Measurements from ENCODE around the gene LIAS.
"Not testable (repeated sequence)": the region's sequence is repeated elsewhere in the genome, so short reads cannot be mapped to it uniquely, and the experiment has no call there.

The LIAS gene

DNA sequence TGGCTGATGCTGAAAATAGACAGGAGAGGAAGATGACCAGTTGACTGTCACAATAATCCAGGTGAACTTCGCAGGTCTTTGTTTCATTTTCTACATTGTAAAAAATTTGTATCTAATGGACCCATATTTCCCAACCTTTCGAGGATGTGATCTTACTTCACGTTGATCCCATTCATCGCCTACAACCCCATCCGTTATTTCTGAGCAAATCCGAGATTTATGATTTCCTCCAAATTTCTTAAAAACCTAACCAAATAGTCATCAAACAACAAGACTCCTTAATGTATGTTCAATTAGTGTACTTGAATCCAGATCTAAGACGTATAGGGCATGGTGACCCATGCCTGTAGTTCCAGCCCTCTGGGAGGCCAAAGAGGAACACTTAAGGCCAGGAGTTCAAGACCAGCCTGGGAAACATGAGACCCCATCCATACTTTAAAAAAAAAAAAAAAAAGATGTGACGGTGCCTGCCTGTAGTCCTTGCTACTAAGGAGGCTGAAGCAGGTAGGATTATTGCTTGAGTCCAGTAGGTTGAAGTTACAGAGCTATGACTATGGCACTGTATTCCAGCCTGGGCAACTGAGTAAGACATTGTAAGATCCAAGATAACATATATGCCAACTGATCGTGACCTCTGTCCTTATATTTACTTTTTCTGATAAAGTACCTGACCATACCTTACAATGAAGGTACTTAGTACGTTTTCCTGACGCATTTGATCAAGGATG lies 5.8 kb upstream of the LIAS start:
- in situ Hi-C loops (cut with MboI; ENCODE audit: low sequenced_read_pairs) = no loop called here

DNA sequence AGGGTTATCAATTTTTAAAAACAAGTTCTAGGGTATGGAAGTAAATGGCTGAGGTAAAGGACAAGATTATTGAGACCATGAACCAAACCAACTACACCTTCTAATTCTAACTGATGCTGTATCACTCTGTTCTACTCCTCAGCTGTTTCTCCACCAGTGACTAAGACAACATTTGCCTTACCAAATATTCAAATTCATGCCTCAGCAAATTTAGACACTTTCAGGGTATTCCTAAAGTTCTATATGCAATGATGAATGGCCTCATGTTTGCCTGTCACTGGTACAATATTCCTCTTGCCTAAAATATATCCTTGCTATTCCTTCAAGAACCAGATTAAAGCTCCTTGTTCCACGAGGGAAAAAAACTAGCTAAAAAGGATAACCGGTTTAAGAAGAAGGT lies 5.1 kb upstream of the LIAS start:
- in situ Hi-C loops (cut with MboI; ENCODE audit: low sequenced_read_pairs) = no loop called here

DNA sequence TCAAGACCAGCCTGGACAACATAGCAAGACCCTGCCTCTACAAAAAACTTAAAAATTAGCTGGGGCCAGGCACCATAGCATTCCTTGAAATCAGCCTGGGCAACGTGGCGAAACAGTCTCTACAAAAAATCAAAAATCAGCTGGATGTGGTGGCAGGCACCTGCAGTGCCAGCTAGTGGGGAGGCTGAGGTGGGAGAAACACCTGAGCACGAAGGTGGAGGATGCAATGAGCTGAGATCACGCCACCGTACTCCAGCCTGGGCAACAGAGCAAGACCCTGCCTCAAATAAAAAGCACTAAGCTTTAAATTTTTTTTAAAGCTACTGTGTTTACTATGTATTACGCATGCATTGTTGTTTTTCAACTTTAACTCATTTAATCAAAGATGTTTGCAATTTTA lies 3.4 kb upstream of the LIAS start:
- in situ Hi-C loops (cut with MboI; ENCODE audit: low sequenced_read_pairs) = no loop called here

DNA sequence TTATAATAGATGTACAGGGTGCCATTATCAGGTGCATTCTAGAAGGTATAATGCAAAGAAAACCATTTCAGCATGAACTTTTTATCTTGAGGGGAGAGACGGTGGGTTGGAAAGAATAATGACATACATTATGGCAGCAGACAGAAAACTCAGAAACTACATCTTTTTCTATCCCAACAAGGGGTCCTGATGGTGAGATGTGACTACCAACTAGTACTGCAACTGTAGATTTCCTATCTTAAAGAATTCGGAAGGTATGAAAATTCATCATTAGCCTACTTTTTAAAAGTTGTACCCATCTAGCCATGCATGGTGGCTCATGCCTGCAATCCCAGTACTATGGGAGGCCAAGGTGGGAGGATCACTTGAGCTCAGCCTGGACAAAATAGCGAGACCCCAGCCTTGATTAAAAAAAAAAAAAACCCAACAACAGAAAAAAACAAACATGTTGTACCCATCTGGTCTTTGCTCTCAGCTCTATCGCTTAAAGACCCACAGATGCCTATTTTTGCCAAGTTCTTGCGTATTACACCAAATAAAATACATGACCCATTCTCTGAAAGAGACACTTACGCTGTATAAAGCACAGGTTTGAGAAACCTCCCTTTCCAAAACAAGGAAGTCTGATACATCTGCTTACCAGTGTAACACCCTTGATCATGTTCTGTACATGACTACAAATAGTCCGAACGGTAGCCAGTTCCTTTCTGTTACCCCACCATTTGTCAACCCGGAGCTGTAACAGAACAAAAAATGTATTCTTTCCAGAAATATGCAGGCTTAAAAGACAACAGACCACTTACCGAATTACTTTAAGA lies 1.7 kb upstream of the LIAS start:
- in situ Hi-C loops (cut with MboI; ENCODE audit: low sequenced_read_pairs) = no loop called here

DNA sequence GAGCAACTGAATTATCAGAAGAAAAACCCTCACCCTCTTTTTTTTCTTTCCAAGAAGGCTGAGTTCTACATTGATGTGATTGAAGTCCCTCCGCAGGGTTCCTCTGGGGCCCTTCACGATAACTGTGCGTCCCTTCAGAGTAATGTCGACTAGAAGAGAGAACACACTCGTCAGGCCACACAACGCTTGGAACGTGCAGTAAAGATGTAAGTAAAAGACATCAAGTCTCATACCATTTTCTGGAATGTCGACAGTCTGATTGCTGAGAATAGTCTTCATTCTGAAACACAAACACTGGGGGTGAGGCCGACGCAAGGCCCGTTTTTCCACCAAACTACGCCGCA lies 723 bp upstream of the LIAS start:
- in situ Hi-C loops (cut with MboI; ENCODE audit: low sequenced_read_pairs) = not testable (repeated sequence)

DNA sequence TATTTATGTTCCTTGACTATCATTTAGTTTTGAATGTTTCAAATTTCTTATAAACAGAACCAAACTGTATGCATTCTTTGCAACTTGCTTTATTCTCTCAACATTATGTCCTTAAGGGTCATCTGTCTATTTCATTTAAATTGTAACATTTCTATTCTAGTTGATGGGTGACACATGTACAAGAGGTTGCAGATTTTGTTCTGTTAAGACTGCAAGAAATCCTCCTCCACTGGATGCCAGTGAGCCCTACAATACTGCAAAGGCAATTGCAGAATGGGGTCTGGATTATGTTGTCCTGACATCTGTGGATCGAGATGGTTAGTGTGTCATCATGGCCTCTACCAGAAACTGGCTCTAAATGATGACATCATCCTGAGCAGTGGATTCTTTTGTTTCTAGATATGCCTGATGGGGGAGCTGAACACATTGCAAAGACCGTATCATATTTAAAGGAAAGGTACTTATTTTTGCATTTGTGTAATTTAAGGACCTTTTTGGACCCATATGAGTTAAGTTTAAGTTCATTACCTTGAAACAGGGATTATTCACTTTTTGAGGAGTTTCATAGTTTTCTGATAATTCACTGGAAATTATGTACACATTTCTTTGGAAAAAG lies 6.1 kb downstream of the LIAS start:
- in situ Hi-C loops (cut with MboI; ENCODE audit: low sequenced_read_pairs) = loop anchor here (10.0 kb wide), 1 partner anchor 510 kb away; the partner anchor contains the start of gene PDS5A

DNA sequence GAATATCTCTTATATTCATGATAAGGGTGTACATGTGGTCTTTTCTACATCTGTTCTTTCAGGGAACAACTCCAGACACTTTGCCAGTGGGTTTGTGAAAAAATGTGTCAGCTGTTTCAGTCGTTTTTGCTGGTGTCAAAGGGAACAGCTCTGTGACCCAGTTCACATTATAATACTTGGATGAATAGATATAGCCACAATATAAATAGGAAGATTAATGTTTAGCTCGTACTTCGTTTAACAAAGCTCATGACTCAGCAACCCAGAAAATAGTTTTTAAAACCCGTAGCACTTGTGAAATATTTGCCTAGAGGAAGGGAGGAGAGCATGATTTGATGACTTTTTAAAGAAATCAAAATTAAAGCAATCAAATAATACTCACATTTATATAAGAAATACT lies 7.9 kb downstream of the LIAS start:
- in situ Hi-C loops (cut with MboI; ENCODE audit: low sequenced_read_pairs) = loop anchor here (10.0 kb wide), 1 partner anchor 508 kb away; the partner anchor contains the start of gene PDS5A

DNA sequence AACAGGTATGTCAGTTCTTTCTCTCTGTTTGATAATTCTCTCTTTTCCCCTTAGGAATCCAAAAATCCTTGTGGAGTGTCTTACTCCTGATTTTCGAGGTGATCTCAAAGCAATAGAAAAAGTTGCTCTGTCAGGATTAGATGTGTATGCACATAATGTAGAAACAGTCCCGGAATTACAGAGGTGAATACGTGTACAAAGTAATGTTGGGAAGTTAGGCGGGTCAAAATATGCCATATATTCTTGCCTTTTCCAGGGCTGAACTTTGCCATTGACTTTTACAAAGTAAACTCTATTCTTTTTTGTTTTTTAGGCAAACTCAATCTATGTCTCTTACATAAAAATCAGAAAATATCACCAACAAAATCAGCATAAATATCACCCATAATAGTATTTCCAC lies 8.6 kb downstream of the LIAS start:
- in situ Hi-C loops (cut with MboI; ENCODE audit: low sequenced_read_pairs) = loop anchor here (10.0 kb wide), 1 partner anchor 507 kb away; the partner anchor contains the start of gene PDS5A

DNA sequence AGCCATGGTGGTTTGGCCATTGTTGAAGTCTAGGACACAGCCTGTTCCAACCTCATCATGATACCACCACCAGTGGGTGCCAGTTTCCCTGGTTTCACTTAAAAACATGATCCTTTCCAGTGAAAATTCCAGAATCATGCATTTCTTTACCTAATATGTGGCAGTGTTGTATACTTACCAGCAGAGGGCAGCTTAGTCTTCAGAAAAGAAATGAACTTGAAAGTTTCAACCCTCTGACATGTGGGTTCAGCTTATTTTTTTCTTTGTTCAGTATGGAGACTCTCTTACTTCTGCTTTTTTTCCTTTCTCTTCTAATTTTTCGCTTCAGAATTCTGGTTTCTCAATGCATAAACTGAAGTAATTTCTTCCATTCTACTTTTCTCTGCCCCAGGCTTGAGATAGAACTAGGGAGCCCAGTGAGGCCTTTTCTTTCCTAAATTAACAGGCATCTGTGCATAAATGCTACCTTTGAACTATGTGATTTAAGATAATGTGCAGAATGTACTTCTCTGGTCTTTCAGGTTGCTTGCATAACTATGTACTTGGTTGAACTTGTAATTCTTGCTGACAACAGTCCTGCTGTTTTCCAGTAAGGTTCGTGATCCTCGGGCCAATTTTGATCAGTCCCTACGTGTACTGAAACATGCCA lies 10.7 kb downstream of the LIAS start:
- in situ Hi-C loops (cut with MboI; ENCODE audit: low sequenced_read_pairs) = loop anchor here (10.0 kb wide), 1 partner anchor 505 kb away; the partner anchor contains the start of gene PDS5A

DNA sequence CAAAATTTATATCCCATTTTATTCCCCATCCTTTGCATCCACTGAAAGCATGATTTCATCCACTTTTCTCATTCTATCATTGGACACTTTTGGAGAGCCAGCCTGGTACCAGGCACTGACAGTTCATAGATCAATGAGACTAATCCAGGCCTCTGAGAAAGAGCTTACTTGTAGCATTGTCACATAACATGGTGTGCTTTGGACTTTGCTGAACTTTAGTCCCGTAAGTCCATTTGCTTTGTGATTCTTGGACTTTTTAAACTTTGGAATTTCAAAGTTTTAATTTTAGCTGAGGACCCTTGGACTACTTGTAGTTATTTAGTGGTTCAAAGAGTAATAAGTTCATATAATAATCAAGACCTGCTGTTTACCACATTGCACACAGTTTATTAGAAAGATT lies 11.5 kb downstream of the LIAS start:
- in situ Hi-C loops (cut with MboI; ENCODE audit: low sequenced_read_pairs) = no loop called here

DNA sequence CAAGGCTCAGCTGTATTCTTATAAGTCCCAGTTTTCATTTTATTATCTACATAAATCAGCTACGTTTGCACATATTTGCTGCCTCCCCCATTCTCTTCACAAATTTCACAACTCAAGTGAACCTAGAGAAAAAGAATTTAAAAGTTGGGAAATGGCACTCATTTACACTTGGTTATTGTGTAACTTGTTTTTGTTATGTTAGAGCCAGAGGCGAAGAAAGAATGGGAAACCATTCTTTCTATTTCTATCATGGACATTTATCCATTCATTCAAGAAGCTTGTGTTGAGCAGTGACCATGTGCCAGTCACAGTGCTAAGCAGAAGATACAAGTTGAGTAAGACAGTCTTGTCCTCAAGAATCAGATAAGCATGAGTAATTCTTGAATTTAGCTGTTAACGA lies 13.5 kb downstream of the LIAS start:
- in situ Hi-C loops (cut with MboI; ENCODE audit: low sequenced_read_pairs) = no loop called here

DNA sequence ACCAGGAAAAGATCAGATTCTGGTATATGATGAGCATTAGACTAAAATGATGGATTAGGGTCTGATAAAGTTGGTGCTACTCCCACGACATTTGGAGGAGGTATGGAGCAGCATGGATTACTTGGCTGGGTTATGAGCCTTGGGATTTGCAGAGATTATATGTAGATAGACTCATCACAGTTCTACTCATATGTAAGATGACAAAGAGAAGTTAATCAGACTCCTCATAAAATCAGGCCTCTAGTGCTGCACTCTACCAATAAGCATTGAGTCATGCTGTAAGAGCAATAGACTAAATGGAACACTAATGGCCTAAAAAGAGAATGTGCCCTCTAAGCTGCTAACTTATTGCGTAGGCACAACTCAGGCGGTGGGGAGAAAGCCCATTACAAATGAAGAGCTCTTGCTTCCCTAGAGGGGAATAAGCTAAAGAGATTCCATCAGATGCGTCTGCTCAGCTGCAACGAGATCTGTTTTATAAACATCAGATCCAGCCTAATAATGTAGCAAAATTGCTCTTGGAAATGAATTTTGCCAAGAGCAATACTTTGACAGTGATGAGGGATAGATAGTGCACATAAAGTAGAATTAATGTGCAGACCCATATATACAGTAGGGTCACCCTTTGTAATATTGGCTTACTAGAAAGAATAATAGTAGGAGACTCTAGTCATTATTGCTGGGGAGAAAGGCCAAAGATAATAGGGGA lies 17.5 kb downstream of the LIAS start:
- in situ Hi-C loops (cut with MboI; ENCODE audit: low sequenced_read_pairs) = no loop called here

DNA sequence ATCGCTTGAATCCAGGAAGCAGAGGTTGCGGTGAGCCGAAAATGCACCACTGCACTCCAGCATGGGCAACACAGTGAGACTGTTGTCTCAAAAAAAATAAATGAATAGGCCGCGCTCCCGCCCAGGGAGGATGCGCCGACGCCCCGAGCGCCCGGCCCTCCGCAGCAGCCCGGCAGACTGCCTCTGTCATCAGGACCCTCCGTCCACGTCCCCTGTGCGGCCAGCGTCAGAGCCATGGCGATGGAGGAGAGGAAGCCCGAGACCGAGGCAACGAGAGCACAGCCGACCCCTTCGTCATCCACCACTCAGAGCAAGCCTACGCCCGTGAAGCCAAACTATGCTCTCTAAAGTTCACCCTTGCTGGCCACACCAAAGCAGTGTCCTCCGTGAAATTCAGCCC lies 21.4 kb downstream of the LIAS start:
- in situ Hi-C loops (cut with MboI; ENCODE audit: low sequenced_read_pairs) = no loop called here

DNA sequence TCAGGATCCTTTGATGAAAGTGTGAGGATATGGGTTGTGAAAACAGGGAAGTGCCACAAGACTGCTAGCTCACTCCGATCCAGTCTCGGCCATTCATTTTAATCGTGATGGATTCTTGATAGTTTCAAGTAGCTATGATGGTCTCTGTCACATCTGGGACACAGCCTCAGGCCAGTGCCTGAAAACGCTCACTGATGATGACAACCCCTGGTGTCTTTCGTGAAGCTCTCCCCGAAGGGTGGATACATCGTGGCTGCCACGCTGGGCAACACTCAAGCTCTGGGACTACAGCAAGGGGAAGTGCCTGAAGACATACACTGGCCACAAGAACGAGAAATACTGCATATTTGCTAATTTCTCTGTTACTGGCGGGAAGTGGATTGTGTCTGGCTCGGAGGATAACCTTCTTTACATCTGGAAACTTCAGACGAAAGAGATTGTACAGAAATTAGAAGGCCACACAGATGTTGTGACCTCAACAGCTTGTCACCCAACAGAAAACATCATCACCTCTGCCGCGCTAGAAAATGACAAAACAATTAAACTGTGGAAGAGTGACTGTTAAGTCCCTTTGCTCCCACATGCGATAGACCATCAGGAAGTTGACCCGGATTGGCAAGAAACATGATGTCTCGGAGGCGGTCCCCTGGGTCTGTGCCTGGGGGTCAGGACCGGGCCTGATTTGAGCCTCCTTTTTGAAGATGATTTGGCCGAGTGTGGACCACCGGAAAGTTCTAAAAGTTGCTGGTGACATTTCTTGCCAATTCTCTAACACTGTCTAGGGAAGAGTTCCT lies 22.2 kb downstream of the LIAS start:
- in situ Hi-C loops (cut with MboI; ENCODE audit: low sequenced_read_pairs) = no loop called here

DNA sequence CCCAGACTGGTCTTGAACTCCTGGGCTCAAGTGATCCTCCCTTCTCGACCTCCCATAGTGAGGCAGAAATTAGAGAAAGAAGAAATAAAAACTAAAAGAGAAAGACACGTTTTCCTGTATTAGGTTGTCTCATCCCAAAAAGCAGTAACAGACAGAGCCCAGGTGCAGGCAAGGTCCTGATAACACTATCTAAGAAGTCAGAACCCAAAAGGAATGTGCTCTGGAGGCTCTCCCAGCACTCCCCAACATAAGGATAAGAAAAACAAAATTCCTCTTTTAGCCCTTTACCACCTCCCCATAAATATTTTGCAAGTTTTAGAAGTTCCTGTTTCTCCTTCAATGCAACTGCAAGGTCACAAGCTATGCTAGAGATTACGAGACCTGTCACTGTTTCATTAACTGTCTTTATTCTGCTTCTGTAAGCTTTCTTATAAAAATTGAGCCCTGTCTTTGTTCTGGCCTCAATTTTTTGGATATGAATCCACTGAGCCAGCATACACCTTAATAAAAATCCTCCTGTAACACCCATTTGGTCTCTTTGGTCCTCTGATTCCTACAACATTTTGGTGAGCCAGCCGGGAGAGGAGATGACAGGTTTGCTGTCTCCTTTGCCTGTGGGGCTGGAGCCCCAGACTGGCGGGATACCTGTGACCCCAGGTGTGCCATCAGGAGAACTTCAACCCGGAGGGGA lies 25.9 kb downstream of the LIAS start:
- in situ Hi-C loops (cut with MboI; ENCODE audit: low sequenced_read_pairs) = no loop called here

DNA sequence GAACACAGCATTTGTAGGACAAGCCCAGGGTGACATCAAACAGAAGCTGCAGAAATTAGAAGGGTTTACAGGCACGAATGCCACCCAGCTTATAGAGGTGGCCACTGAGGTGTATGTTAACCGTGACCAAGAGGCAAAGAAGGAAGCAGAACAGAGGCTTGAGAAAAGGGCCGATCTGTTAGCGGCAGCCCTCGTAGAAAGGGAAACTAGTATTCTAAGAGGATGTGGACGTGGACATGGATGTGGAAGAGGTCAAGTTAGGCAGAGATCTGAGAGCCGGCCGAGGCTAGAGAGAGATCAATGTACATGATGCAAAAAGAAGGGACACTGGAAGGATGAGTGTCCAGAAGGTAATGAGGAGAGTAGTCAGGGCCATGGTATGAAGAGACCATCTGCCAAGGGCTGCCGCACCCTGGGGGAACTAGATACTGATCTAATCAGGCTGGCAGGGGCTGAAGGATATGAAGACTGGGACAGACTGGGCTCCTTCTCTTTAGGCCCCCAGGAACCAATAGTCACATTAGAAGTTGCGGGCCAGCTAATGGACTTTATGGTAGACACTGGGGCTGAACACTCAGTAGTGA lies 27.5 kb downstream of the LIAS start:
- in situ Hi-C loops (cut with MboI; ENCODE audit: low sequenced_read_pairs) = no loop called here

DNA sequence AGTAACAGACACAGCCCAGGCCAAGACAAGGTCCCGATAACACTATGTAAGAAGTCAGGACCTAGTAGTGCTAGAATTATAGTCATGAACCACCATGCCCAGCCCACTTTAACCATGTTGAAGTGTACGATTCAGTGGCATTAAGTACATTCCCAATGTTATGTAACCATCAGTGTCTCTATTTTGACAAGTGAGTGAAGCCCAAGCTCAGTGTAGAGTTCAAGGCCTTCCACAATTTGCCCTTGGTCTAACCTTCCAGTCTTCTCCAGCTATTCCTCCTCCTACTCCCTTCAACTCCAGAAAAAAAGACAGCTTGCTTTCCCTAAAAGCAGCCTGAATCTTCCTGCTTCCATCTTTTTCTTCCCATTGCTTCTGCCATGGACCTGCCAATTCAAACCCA lies 31.5 kb downstream of the LIAS start:
- in situ Hi-C loops (cut with MboI; ENCODE audit: low sequenced_read_pairs) = no loop called here

DNA sequence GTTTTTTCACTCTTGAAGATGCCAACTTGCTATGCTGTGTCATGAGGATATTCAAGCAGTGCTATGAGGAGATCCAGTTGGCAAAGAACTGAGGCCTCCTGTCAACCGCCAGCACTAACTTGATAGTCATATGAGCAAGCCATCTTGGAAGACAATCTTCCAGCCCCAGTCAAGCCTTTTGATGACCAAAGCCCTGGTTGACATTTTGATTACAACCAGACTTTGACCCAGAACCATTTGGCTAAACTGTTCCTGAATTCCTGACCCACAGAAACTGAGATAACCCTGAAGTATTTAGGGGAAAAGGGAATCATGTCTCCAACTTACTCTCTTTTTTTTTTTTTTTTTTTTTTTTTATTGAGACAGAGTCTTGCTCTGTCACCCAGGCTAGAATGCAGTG lies 35.5 kb downstream of the LIAS start:
- in situ Hi-C loops (cut with MboI; ENCODE audit: low sequenced_read_pairs) = no loop called here

All from HL-60/S4 treated with retinoic acid at 250 ng/mL for 4 days and 3 days (cell line).